Ovary (tissue), 9 donors: ENCODE results near the gene SLC25A31. TPM values are rescaled to one million over a fixed set of nuclear protein-coding genes. Genes with fewer than 3 reads are reported as not detected.

Source experiments
- DNase-seq, 5 donors: peaks; one replicate each; pipeline ENCODE4 v3.0.0-alpha.2; 2019 to 2020
- H3K27ac ChIP-seq, 2 donors: fragments of 200-600 bp; one replicate each; pipeline versions ENCODE4 v1.5.1 to v1.8.0; 2019 to 2022
- H3K27me3 ChIP-seq: fragments of 200-600 bp; one replicate; pipeline ENCODE4 v1.8.0; 2022
- H3K36me3 ChIP-seq: fragments of 200-600 bp; sonication (generic); one replicate; pipeline ENCODE4 v1.5.1; 2019
- H3K4me1 ChIP-seq: one replicate; pipeline ENCODE4 v1.8.1; 2013; ENCODE audit warnings: mild to moderate bottlenecking, moderate library complexity; ENCODE audit not compliant: insufficient read depth
- H3K4me3 ChIP-seq: fragments of 200-600 bp; sonication (generic); one replicate; pipeline ENCODE4 v1.5.1; 2017
- H3K9me3 ChIP-seq, 2 donors: fragments of 200-600 bp in 1 of 2; sonication (generic) in 1 of 2; one replicate each; pipeline versions ENCODE4 v1.5.1 to v1.8.1; 2013 to 2019; ENCODE audit warnings: mild to moderate bottlenecking in 1 of 2, moderate library complexity in 1 of 2
- CTCF ChIP-seq, 3 donors: fragments of 450-650 bp in 2 of 3; fragments of 200-600 bp in 1 of 3; IDR thresholded peaks; one replicate each; pipeline versions ENCODE4 v1.5.1 to v1.8.0; 2016 to 2022; ENCODE audit warnings: antibody characterized with exemption in 3 of 3, mild to moderate bottlenecking in 1 of 3
- EP300 ChIP-seq: sonication (generic); formaldehyde crosslinking; IDR thresholded peaks from one replicate; pipeline ENCODE4 v1.6.1; 2017; ENCODE audit warnings: antibody characterized with exemption
- POLR2A ChIP-seq: fragments of 450-650 bp; IDR thresholded peaks from one replicate; pipeline ENCODE4 v1.6.1; 2017; ENCODE audit warnings: antibody characterized with exemption, mild to moderate bottlenecking, moderate library complexity
- WGBS, 3 donors: extraction: QIAGEN DNeasy Blood & Tissue Kit in 1 of 3; methylation state at CpG; one replicate each; pipeline versions ENCODE4 v1.1.5 to v1.1.7; 2013 to 2017; 5-methylcytosine and 5-hydroxymethylcytosine counted together
- intact Hi-C, 4 donors: fragments of 100-400 bp; cut with DNase I; formaldehyde crosslinking; loops; one replicate each; pipeline versions ENCODE4 v1.11.0 to v1.15.1; 2022 to 2023
- polyA plus RNA-seq, 2 donors: library from polyadenylated mRNA; stranded (reverse); fragments of 200-250 nt in 1 of 2; fragments of 350-450 nt in 1 of 2; fragmentation: Illumina TruSeq in 1 of 2; extraction: RNeasy Lipid Tissue Mini Kit (QIAGEN cat#74804) in 1 of 2; gene quantifications; one replicate each; pipeline ENCODE4 v1.2.3, GENCODE V29; 2013 to 2014
- total RNA-seq, 7 donors: library from RNA; depleted of rRNA in 2 of 7; stranded (reverse); fragments of >200 nt in 2 of 7; fragmentation: NEBNext Ultra II Directional in 3 of 7; extraction: Animal tissue kit (Norgen Biotek cat#: 25700) in 3 of 7; gene quantifications; one replicate each; pipeline versions ENCODE4 v1.1.0 to v1.2.4, GENCODE V29; 2016 to 2023
- donor health status: DM: no; HTN: no; CAD: no; lungs with moderate emphysema.
- donor health status: DM: no; HTN: no; CAD: no.
- donor health status: Bipolar disorder and iron deficiency.
- donor health status: DM: yes; HTN: yes; CAD: no.
- donor health status: DM: no; HTN: no; CAD: no.
- donor health status: DM: yes; HTN: yes; CAD: no.

The SLC25A31 gene
- total and polyA plus RNA-seq, 9 donors: 0.12 TPM; not detected in 8

DNA sequence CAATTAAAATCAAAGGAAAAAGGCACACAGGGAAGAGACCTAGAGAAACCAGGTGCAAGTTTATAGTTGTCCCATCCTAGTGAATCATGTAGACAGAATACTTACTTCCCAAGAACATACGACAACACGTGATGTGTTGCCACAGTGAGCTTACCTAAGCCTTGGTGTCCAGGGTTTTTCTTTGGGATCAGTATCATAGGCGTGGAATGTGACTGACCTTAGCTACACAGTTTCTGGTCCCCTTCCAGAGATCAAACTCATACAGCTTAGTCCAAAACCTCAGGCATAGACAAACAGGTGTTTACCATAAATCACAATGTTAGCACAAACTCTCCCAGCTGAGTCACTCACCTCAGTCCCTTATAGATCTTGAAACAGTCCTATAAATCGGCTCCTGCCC, 17.7 kb downstream of the SLC25A31 start:
- H3K4me3 ChIP-seq: no peak overlapping the region
- intact Hi-C loops: no loop called here
- H3K9me3 ChIP-seq: no peaks in the 10 kb centered on the region
- DNase-seq: no peak
- H3K4me1 ChIP-seq: no peaks in the 10 kb centered on the region
- no peak overlapping the region for H3K27ac ChIP-seq
- H3K27me3 ChIP-seq: no peaks in the 10 kb centered on the region
- no peaks in the 10 kb centered on the region for H3K36me3 ChIP-seq
- 84 to 90% (median 89%) methylated on average over 4 of the region's 4 CpGs for WGBS, 3 donors
- TF ChIP-seq POLR2A (no peak), CTCF (IDR thresholded peaks at IDR 0.05) (no peak), EP300 (no peak)

DNA sequence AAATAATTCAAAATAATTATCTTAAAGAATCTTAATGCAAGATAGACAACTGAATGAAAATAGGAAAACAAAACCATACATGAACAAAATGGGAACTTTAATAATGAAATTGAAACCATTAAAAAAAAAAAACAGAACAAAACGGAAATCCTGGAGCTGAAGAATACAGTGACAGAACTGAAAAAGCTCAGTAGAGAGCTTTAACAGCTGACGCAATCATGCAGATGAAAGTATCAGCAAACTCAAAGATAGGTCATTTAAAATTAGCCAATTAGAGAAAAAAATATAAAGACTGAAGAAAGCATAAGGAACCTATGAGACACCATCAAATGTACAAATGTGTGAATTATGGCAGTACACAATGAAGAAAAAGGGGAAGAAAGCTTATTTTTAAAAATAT, 18.8 kb downstream of the SLC25A31 start:
- H3K4me3 ChIP-seq: no peak overlapping the region
- intact Hi-C loops: no loop called here

DNA sequence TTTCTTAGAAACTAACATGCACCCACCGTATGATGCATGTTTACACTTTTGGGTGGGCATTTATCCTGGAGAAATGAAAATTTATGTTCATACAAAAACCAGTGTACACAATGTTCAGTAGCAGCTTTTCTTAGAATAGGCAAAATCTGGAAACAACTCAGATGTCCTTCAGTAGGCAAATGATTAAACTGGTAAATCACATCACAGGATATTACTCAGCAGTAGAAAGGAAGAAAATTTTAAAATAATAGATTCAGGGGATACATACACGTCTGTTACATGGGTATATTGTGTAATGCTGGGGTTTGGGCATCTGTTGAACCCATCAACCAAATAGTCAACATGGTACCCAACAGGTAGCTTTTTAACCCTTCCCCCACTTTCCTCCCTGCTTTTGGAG, 26.7 kb downstream of the SLC25A31 start:
- intact Hi-C loops: no loop called here
- no peak overlapping the region for H3K4me3 ChIP-seq
- TF ChIP-seq CTCF (IDR thresholded peaks at IDR 0.05) (no peak), POLR2A (no peak), EP300 (no peak)
- 74 to 80% (median 74%) methylated on average over 2 of the region's 2 CpGs for WGBS, 3 donors
- no peak overlapping the region for H3K27ac ChIP-seq
- no peaks in the 10 kb centered on the region for H3K4me1 ChIP-seq
- no peaks in the 10 kb centered on the region for H3K27me3 ChIP-seq
- DNase-seq: no peak
- no peaks in the 10 kb centered on the region for H3K9me3 ChIP-seq
- H3K36me3 ChIP-seq: no peaks in the 10 kb centered on the region

More for the DNA sequence above, 18.8 kb downstream of the SLC25A31 start:
- Histone ChIP-seq H3K27ac (no peak overlapping the region), H3K36me3 (no peaks in the 10 kb centered on the region), H3K9me3 (no peaks in the 10 kb centered on the region), H3K27me3 (no peaks in the 10 kb centered on the region), H3K4me1 (no peaks in the 10 kb centered on the region)
- no peak for DNase-seq
- WGBS, 3 donors: 88 to 90% (median 88%) methylated on average over 2 of the region's 2 CpGs
- TF ChIP-seq POLR2A (no peak), EP300 (no peak), CTCF (IDR thresholded peaks at IDR 0.05) (no peak)

DNA sequence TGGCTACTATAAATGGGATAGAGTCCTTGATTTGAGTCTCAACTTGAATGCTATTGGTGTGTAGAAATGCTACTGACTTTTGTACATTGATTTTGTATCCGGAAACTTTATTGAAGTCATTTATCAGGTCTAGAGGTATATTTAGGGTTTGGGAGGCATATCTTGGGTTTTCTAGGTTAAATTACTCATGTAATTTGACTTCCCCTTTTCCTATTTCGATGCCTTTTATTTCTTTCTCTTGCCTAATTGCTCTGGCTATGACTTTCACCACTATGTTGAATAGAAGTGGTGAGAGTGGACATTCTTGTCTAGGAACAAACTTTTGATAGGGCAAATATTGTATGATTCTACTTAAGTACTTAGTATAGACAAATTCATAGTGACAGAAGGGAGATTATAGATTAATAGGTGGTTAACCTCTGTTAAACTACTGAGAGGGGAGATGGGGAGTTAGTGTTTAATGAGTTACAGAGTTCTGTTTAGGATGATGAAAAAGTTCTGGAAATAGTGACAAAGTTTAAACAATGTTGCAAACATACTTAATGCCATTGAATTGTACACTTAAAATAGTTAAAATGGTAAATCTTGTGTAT, 29.1 kb downstream of the SLC25A31 start:
- no peaks in the 10 kb centered on the region for H3K9me3 ChIP-seq
- no peaks in the 10 kb centered on the region for H3K36me3 ChIP-seq
- H3K4me1 ChIP-seq: no peaks in the 10 kb centered on the region
- TF ChIP-seq EP300 (no peak), POLR2A (no peak), CTCF (IDR thresholded peaks at IDR 0.05) (no peak)
- intact Hi-C loops: no loop called here
- no peak for DNase-seq
- H3K27ac ChIP-seq: no peak overlapping the region
- 72 to 80% (median 73%) methylated on average over 2 of the region's 2 CpGs for WGBS, 3 donors
- no peak overlapping the region for H3K4me3 ChIP-seq
- H3K27me3 ChIP-seq: no peaks in the 10 kb centered on the region
